ENCODE measurements around the gene EDEM3.

EDEM3 gene

GRCh38 chr1:184665360-184665759 lies 89.3 kb downstream of the EDEM3 start:
- DNase-seq, result no peak

GRCh38 chr1:184664661-184665060 lies 90.0 kb downstream of the EDEM3 start:
- DNase-seq, result no peak

GRCh38 chr1:184664042-184664660 lies 90.5 kb downstream of the EDEM3 start:
- peak; percentile 26 to 41 for DNase-seq

GRCh38 chr1:184661801-184662200 lies 92.9 kb downstream of the EDEM3 start:
- DNase-seq, result no peak

- no peak for DNase-seq
Measured at GRCh38 chr1:184660462-184661191, 94.0 kb downstream of the EDEM3 start.

GRCh38 chr1:184658055-184658454 lies 96.6 kb downstream of the EDEM3 start:
- no peak for DNase-seq

- DNase-seq, result no peak
Measured at GRCh38 chr1:184656221-184656620, 98.4 kb downstream of the EDEM3 start.

GRCh38 chr1:184655185-184655584 lies 99.5 kb downstream of the EDEM3 start:
- no peak for DNase-seq

- no peak for DNase-seq
Measured at GRCh38 chr1:184650177-184650866, 104.3 kb downstream of the EDEM3 start.

GRCh38 chr1:184649451-184649888 lies 105.2 kb downstream of the EDEM3 start:
- no peak for DNase-seq

- DNase-seq, result no peak
Measured at GRCh38 chr1:184648856-184649201, 105.8 kb downstream of the EDEM3 start.

- no peak for DNase-seq
Measured at GRCh38 chr1:184648160-184648855, 106.3 kb downstream of the EDEM3 start.

GRCh38 chr1:184647471-184647870 lies 107.2 kb downstream of the EDEM3 start:
- no peak for DNase-seq

- DNase-seq, result no peak
Measured at GRCh38 chr1:184646824-184647223, 107.8 kb downstream of the EDEM3 start.

GRCh38 chr1:184646178-184646701 lies 108.4 kb downstream of the EDEM3 start:
- no peak for DNase-seq

GRCh38 chr1:184644771-184645170 lies 109.9 kb downstream of the EDEM3 start:
- no peak for DNase-seq

- no peak for DNase-seq
Measured at GRCh38 chr1:184643661-184644060, 111.0 kb downstream of the EDEM3 start.

- DNase-seq, result no peak
Measured at GRCh38 chr1:184641894-184642293, 112.8 kb downstream of the EDEM3 start.

GRCh38 chr1:184640505-184640904 lies 114.2 kb downstream of the EDEM3 start:
- DNase-seq, result no peak

All from CD4-positive, alpha-beta T cell treated with Interleukin-1 beta for 1 hour (primary cell).